Measurements from ENCODE around the gene SCRG1. TPM values are rescaled to one million over a fixed set of nuclear protein-coding genes. Genes with fewer than 3 reads are reported as not detected.

SCRG1 gene
- total RNA-seq, 2 experiments from 2014 or later: not detected

GRCh38 chr4:173418639-173419038 is 19.7 kb upstream of the SCRG1 start:
- Mint-ChIP-seq H3K4me3 (no peak overlapping the region), H3K27me3 (no peaks in the 10 kb centered on the region), H3K27ac (no peak overlapping the region), H3K9me3 (no peaks in the 10 kb centered on the region), H3K4me1 (no peaks in the 10 kb centered on the region), H3K36me3 (no peaks in the 10 kb centered on the region)
- no peak for DNase-seq

GRCh38 chr4:173417833-173418232 is 18.9 kb upstream of the SCRG1 start:
- Mint-ChIP-seq H3K4me1 (no peaks in the 10 kb centered on the region), H3K4me3 (no peak overlapping the region), H3K27ac (no peak overlapping the region), H3K27me3 (no peaks in the 10 kb centered on the region), H3K9me3 (no peaks in the 10 kb centered on the region), H3K36me3 (no peaks in the 10 kb centered on the region)
- DNase-seq: no peak

GRCh38 chr4:173415885-173416653 is 17.2 kb upstream of the SCRG1 start:
- Mint-ChIP-seq H3K4me1 (no peaks in the 10 kb centered on the region), H3K27me3 (no peaks in the 10 kb centered on the region), H3K9me3 (no peaks in the 10 kb centered on the region), H3K4me3 (no peak overlapping the region), H3K36me3 (no peaks in the 10 kb centered on the region), H3K27ac (no peak overlapping the region)
- DNase-seq: no peak

- Mint-ChIP-seq H3K36me3 (no peaks in the 10 kb centered on the region), H3K27ac (no peak overlapping the region), H3K9me3 (no peaks in the 10 kb centered on the region), H3K4me3 (no peak overlapping the region), H3K27me3 (no peaks in the 10 kb centered on the region), H3K4me1 (no peaks in the 10 kb centered on the region)
- DNase-seq: no peak
These were observed 16.2 kb upstream of the SCRG1 start for GRCh38 chr4:173415092-173415491.

- no peaks in the 10 kb centered on the region for H3K4me1 Mint-ChIP-seq
- no peak for DNase-seq
- H3K4me3 Mint-ChIP-seq: no peak overlapping the region
- H3K27ac Mint-ChIP-seq: no peak overlapping the region
- no peaks in the 10 kb centered on the region for H3K36me3 Mint-ChIP-seq
- no peaks in the 10 kb centered on the region for H3K9me3 Mint-ChIP-seq
- H3K27me3 Mint-ChIP-seq: no peaks in the 10 kb centered on the region
These were observed 15.5 kb upstream of the SCRG1 start for GRCh38 chr4:173414456-173414855.

- no peak overlapping the region for H3K27ac Mint-ChIP-seq
- H3K4me1 Mint-ChIP-seq: no peaks in the 10 kb centered on the region
- no peak for DNase-seq
- no peak overlapping the region for H3K4me3 Mint-ChIP-seq
- no peaks in the 10 kb centered on the region for H3K27me3 Mint-ChIP-seq
- no peaks in the 10 kb centered on the region for H3K36me3 Mint-ChIP-seq
- no peaks in the 10 kb centered on the region for H3K9me3 Mint-ChIP-seq
These were observed 14.1 kb upstream of the SCRG1 start for GRCh38 chr4:173413036-173413435.

DNA sequence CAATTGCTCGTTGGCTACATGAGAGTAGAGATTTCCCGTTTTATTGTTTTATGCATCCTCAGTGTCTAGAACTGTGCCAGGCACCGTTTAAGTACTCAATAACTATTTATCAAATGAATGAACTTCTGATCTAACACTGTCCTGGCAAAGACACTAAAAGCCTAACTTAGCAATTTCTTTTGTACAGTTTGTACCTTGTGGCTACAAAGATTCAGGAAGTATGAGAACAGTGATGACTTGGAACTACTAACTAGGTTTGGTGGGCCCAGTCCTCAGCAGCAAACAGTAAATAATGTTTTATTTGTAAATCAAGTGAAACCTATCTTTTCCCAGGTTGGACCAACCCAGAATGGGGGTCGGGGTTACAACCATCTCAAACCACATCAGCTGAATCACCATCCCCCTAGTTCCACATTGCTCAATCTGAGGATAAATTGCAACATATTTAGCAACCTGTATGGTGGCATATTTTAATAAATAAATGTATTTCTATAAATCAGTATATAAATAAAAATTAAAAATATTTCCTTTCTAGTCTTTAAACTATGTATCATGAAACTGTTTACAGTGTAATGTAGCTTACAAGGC is 12.3 kb upstream of the SCRG1 start:
- Mint-ChIP-seq H3K36me3 (no peaks in the 10 kb centered on the region), H3K4me3 (no peak overlapping the region), H3K9me3 (no peaks in the 10 kb centered on the region), H3K27me3 (no peaks in the 10 kb centered on the region), H3K27ac (no peak overlapping the region), H3K4me1 (no peaks in the 10 kb centered on the region)
- no peak for DNase-seq

GRCh38 chr4:173410079-173410478 is 11.2 kb upstream of the SCRG1 start:
- Mint-ChIP-seq H3K9me3 (no peaks in the 10 kb centered on the region), H3K4me1 (no peaks in the 10 kb centered on the region), H3K27me3 (no peaks in the 10 kb centered on the region), H3K36me3 (no peaks in the 10 kb centered on the region), H3K27ac (no peak overlapping the region), H3K4me3 (no peak overlapping the region)
- DNase-seq: no peak

- Mint-ChIP-seq H3K4me1 (no peaks in the 10 kb centered on the region), H3K9me3 (no peaks in the 10 kb centered on the region), H3K4me3 (no peak overlapping the region), H3K27me3 (peaks cover 3% of the 10 kb centered on the region), H3K27ac (no peak overlapping the region), H3K36me3 (no peaks in the 10 kb centered on the region)
- DNase-seq: no peak
These were observed 7.1 kb upstream of the SCRG1 start for GRCh38 chr4:173405840-173406606.

- no peak for DNase-seq
- H3K36me3 Mint-ChIP-seq: no peaks in the 10 kb centered on the region
- H3K27ac Mint-ChIP-seq: no peak overlapping the region
- H3K27me3 Mint-ChIP-seq: peaks cover 3% of the 10 kb centered on the region
- H3K9me3 Mint-ChIP-seq: no peaks in the 10 kb centered on the region
- no peak overlapping the region for H3K4me3 Mint-ChIP-seq
- no peaks in the 10 kb centered on the region for H3K4me1 Mint-ChIP-seq
These were observed 5.5 kb upstream of the SCRG1 start for GRCh38 chr4:173404296-173404865.

DNA sequence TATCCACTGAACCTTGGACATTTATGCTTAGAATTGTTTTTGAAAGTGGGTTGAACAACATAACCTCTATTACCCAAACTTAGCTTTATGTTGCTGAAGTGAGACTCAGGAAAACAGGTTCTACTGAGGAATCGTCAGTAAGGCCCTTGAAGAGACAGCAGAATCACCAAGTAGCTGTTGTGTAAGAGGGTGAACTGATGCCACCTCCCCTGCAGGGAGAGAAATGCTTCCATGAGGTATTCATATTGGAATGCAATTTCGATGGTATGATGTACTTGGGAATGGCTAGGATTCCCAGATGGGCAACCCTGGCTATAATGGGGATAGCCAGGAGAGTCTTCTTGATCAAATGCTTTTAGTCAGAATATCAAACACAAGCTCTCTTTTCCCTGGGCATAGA is 4.1 kb upstream of the SCRG1 start:
- Mint-ChIP-seq H3K4me3 (no peak overlapping the region), H3K27me3 (peaks cover 5% of the 10 kb centered on the region), H3K4me1 (no peaks in the 10 kb centered on the region), H3K36me3 (no peaks in the 10 kb centered on the region), H3K9me3 (no peaks in the 10 kb centered on the region), H3K27ac (no peak overlapping the region)
- DNase-seq: no peak

GRCh38 chr4:173401063-173401462 is 2.1 kb upstream of the SCRG1 start:
- Mint-ChIP-seq H3K4me1 (no peaks in the 10 kb centered on the region), H3K36me3 (no peaks in the 10 kb centered on the region), H3K27me3 (peaks cover 6% of the 10 kb centered on the region), H3K27ac (no peak overlapping the region), H3K4me3 (no peak overlapping the region), H3K9me3 (no peaks in the 10 kb centered on the region)
- no peak for DNase-seq

DNA sequence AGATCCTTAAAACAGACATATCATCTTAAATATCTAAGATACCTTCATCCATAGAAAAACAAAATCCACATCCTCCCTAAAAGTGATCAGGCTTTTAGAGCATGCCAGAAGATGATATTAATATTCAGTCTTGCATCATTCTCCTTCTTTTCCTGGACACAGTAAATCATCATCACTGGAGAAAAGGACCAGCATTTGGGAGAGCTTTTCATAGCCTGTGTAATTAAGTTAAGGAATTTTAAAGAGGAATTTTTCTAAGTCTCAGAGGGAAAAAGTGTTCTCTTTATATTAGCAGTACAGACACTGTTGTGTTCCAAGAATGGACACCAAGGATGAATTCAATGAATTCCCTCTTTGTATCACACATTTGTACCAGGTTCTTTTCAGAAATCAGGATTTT is 696 bp downstream of the SCRG1 start:
- H3K27me3 Mint-ChIP-seq: peaks cover 3% of the 10 kb centered on the region
- H3K36me3 Mint-ChIP-seq: no peaks in the 10 kb centered on the region
- no peaks in the 10 kb centered on the region for H3K4me1 Mint-ChIP-seq
- DNase-seq: no peak
- no peaks in the 10 kb centered on the region for H3K9me3 Mint-ChIP-seq
- no peak overlapping the region for H3K4me3 Mint-ChIP-seq
- H3K27ac Mint-ChIP-seq: no peak overlapping the region

- Mint-ChIP-seq H3K4me3 (no peak overlapping the region), H3K27me3 (peaks cover 4% of the 10 kb centered on the region), H3K9me3 (no peaks in the 10 kb centered on the region), H3K4me1 (no peaks in the 10 kb centered on the region), H3K27ac (no peak overlapping the region), H3K36me3 (no peaks in the 10 kb centered on the region)
- DNase-seq: no peak
These were observed 1.3 kb downstream of the SCRG1 start for GRCh38 chr4:173397604-173398003.

DNA sequence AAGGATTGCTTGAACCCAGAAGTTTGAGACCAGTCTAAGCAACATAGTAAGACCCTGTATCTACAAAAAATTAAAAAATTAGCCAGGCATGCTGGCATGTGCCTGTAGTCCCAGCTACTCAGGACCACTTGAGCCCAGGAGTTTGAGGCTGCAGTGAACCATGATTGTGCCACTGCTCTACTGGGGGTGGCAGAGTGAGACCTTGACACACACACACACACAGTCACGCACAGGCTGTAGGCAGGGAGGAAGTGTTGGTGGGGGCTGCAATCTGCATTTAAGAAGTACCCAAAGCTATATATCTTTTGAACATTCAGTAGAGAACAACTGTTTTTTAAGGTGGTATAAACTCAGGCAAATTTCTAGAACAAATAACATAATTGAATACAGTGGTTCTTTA is 7.2 kb downstream of the SCRG1 start:
- no peaks in the 10 kb centered on the region for H3K4me1 Mint-ChIP-seq

More for the DNA sequence above, 7.2 kb downstream of the SCRG1 start:
- no peaks in the 10 kb centered on the region for H3K9me3 Mint-ChIP-seq
- no peak overlapping the region for H3K27ac Mint-ChIP-seq
- no peak overlapping the region for H3K4me3 Mint-ChIP-seq
- no peak for DNase-seq
- no peaks in the 10 kb centered on the region for H3K36me3 Mint-ChIP-seq
- H3K27me3 Mint-ChIP-seq: peaks cover 13% of the 10 kb centered on the region
